Subcutaneous adipose tissue (tissue), 4 donors: ENCODE data around the gene C2orf72. TPM values are rescaled to one million over a fixed set of nuclear protein-coding genes. Genes with fewer than 3 reads are reported as not detected.

Source experiments
- total RNA-seq, 4 donors: library from RNA; depleted of rRNA; stranded (reverse); fragments of >200 nt; gene quantifications; one replicate each; pipeline ENCODE4 v1.1.0, GENCODE V29; 2016
- TF ChIP-seq, protein P1 (sequence below): fragments of 450-650 bp; IDR thresholded peaks from one replicate; pipeline ENCODE4 v1.5.1; 2016; ENCODE audit warnings: low read depth, mild to moderate bottlenecking, control low read depth, antibody characterized with exemption, moderate library complexity

The C2orf72 gene
- total RNA-seq, 4 donors from 2014 or later: 0.17 to 1.3 (median 0.49) TPM; not detected in 1

- TF ChIP-seq, protein P1, sequence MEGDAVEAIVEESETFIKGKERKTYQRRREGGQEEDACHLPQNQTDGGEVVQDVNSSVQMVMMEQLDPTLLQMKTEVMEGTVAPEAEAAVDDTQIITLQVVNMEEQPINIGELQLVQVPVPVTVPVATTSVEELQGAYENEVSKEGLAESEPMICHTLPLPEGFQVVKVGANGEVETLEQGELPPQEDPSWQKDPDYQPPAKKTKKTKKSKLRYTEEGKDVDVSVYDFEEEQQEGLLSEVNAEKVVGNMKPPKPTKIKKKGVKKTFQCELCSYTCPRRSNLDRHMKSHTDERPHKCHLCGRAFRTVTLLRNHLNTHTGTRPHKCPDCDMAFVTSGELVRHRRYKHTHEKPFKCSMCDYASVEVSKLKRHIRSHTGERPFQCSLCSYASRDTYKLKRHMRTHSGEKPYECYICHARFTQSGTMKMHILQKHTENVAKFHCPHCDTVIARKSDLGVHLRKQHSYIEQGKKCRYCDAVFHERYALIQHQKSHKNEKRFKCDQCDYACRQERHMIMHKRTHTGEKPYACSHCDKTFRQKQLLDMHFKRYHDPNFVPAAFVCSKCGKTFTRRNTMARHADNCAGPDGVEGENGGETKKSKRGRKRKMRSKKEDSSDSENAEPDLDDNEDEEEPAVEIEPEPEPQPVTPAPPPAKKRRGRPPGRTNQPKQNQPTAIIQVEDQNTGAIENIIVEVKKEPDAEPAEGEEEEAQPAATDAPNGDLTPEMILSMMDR: no peak
Measured at GRCh38 chr2:231030725-231031124, 6.6 kb upstream of the C2orf72 start.

GRCh38 chr2:231032575-231033140 is 4.7 kb upstream of the C2orf72 start:
- TF ChIP-seq, protein P1: no peak

- TF ChIP-seq, protein P1: no peak
Measured at GRCh38 chr2:231033147-231034132, 3.9 kb upstream of the C2orf72 start.

- TF ChIP-seq, protein P1: no peak
Measured at GRCh38 chr2:231034291-231034882, 2.9 kb upstream of the C2orf72 start.

- TF ChIP-seq, protein P1: no peak
Measured at GRCh38 chr2:231036131-231036530, 1.2 kb upstream of the C2orf72 start.

GRCh38 chr2:231036578-231037106 is 681 bp upstream of the C2orf72 start:
- TF ChIP-seq, protein P1: no peak
